H54 (cell line): ENCODE measurements around the gene GMDS.

Source experiments
- DNase-seq: peaks from one replicate; pipeline ENCODE4 v3.0.0; 2011; ENCODE audit warnings: low spot score, mixed read lengths; ENCODE audit not compliant: insufficient read length
- FAIRE-seq: peaks from 3 replicates; lab custom pipeline; 2011; peaks lifted over from hg19 to GRCh38; lab: Jason Lieb, UNC
- POLR2A ChIP-seq: IDR thresholded peaks from 2 replicates; pipeline ENCODE4 v1.6.1; 2011; ENCODE audit warnings: low read depth, mild to moderate bottlenecking, low read length

Gene GMDS

DNA sequence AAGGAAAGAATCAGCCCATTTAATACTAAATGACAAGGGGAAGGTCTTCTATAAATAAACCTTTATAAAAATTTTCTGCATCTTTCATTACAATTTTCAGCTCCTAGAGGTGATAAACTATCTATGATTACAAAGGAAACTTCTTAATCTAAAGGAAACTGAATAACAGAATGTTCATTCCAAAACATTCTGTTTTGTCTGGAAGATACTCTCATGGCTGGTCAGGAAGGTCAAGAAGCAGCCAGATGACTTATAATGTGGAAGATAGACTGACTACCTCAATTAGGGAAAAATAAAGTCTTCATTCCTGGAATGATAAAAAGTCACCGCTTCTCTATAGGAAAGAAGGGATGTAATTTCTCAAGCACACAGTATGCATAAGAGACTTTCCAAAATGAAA lies 131.3 kb downstream of the GMDS start:
- FAIRE-seq (no peak), DNase-seq (no peak)
- no peak for TF ChIP-seq POLR2A

DNA sequence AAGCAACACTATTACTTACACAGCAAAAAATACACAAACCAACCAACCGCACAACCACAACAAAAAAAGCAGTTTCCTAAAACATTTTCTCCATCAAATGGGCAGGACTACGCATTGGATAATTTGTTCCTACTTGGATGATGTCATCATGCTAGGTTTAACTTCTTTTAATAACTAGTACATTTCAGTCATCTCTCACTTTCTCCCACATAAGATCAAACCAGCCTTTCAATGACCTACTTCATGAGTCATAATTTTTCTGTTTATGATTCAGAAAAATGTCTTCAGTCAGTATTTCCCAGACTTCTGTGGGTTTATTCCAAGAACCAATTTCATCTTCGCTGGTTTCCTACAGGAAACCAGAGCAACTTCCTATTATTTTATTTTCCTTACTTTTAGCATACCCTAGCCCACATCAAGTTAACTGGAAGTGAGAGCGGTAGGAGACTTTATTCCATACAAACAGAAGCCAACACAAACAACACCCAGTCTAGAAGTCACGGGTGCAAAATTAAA lies 134.2 kb downstream of the GMDS start:
- FAIRE-seq: peak; percentile 89
- TF ChIP-seq POLR2A: no peak
- peak; percentile 32 for DNase-seq

DNA sequence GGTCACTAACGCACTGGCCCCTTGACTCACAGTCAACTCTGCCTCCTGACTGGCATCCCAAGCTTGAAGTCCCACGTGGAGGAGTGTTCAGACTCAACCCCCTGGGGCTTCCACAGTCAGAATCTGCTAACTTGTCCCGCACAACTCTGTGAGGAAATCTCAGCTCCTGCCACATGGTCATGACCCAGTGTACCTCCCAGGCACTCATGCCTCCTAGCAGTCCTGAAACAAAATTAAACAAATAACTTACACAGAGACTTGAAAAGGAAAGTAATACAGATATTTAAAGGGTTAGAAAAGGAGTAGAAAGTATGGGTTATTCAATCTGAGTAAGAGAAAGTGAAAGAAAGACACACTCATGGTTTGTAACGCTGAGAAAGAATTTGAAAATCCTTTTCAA lies 134.9 kb downstream of the GMDS start:
- FAIRE-seq: no peak
- no peak for TF ChIP-seq POLR2A
- no peak for DNase-seq

DNA sequence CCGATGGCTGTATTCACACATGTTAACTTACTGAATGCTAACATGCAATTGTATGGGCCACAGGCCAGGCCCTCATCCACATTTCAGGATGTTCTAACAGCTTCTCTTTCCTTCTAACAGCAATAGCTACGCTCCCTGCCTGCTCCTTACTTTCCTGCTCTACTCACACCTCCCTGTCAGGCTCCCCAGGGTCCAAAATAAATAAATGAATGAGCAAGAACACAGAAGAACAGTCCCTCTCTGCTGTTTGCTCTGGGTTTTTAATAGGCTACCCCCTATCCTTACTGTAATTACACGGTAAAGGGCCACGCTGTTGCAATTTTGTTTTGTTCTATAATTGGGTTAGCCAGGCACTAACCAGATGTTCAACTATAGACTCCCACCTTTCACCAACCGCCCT lies 135.6 kb downstream of the GMDS start:
- TF ChIP-seq POLR2A: no peak
- FAIRE-seq (no peak), DNase-seq (no peak)

DNA sequence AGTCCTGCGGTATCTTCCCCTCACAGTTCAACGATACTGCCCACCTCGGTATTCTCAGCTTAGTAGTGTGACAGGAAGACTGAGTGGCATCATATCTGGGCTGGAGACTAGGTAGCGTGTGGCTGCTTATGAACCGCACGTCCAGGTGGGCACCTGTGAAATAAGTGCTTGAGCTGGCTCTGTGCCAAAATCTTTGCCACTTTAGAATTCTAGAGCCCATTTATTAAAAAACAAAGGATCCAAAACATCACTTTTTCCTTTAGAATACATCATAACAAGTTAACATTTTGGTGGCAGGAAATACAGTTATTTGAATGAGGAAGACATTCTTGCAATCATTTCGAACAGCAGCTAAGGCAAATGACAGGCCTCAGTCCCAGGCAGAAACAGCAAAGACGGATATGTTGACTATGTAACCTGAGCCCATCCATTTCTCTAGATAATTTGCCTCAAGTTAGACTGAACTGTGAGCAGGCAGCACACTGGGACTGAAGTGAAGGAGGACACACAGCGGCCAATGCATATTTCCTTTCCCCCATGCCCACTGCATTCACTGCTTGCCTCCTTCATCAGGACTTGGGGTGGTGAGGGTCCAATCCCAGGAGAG lies 136.6 kb downstream of the GMDS start:
- DNase-seq: no peak
- no peak for TF ChIP-seq POLR2A
- FAIRE-seq: no peak

DNA sequence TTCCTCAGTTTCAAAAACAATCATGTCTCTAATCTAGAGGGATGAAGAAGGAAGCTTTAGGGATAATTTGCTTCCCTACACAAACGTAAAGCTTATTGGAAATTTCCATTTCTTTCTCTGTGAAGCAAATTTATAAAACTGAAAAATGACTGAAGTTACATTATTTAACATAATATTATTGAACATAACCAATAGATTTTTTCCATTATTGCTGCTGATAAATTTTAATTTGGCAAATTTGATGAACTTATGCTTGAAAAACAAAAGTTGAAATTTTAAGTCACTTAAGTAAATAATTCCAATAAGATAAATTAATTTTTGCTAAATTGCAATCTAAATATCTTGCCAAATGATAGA lies 140.9 kb downstream of the GMDS start:
- TF ChIP-seq POLR2A: no peak
- no peak for FAIRE-seq

DNA sequence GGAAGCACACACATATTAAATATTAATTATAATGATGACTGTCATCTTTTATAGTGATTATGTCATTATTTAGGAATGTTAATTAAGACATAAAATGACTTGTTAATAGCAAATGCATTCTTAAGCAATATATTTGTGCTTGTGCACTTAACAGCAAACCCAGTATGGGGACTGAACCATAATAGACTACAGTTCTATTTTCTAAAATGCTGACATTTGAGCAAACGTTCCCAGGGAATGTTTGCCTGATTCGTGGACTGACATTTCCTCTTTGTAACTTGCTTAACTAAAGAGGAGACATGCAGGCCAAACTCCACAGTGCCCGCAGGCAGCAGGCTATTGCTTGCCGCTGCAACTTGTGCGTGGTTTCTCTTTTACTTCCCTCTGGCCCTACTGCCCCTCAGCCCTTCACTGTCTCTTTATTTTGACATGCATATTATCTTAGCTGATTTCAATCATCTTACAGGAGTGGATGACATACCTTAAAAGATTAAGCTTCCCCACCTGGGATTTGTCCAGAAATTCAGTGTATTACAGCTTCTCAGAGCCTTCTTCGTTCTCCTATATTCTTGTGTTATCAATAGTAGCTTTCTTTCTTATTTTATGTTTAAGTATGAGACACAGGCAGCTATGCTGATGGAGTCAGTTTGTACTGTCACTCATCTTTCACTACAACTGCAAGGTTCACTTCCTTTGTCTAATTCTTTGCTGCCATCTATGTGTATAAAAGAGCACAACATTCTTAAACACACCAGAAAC lies 141.5 kb downstream of the GMDS start:
- no peak for TF ChIP-seq POLR2A
- FAIRE-seq (peak; percentile 95), DNase-seq (peak; percentile 13)

More for the DNA sequence above, 140.9 kb downstream of the GMDS start:
- DNase-seq: no peak

DNA sequence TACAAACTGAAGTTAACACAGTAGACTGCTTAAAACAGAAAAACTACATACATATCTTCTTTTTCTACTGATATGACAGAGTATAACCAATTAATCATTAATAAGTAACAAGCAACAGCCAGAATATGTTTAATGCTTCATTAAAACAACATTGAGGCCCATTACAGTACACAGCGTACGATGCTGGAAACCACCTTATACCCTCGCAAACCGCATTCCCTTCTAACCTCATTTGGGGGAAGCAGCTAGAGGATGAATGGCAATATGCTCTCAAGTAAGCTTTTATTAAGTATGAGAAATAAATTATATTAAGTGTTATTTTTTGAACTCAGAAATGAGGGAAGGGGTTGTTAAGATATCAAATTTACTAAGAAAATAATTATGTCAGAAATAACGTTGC lies 142.4 kb downstream of the GMDS start:
- no peak for FAIRE-seq
- no peak for DNase-seq
- TF ChIP-seq POLR2A: no peak

DNA sequence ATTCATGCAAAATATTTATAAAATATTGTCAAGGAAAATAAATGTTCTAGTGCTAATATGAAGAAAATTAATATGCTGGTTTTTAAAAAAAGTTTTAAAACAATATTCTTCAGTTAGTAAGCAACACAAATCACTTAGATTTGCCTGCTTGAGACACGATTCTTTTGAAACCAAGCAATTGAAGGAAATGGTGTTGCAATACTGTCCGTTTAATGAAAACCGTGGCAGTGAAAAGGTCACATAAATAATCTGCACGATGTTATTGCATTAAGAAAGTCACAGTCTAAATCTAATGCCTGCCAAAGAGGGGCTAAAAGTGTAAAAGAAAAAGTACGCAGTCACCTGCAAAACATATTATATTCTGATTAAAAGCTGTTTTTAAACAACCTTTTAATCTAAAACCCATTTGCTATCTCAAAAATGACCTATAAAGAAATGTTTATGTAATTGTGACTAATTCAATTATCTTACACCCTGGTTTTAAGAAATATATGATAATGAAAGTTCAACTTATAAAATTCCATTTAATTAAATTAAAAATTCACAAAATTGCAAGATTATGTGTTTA lies 143.0 kb downstream of the GMDS start:
- no peak for FAIRE-seq

DNA sequence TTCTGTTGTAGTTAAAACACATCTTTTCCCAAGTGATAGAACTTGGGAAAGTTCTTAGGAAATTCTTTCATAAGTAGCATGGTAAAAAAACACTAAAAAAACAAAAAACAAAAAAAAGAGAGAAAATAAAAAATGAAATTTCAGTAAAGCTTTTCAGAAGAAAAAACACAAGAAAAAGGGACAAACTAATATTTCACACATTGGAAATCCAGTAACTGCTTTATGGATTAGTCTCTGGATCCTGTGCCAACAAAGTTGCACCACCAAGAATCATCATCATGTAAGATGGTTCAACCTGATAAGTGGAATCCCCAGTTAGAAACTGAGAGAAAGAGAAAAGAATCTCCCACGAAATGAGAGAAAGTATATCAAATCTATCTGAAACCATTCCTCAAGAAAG lies 144.2 kb downstream of the GMDS start:
- DNase-seq (no peak), FAIRE-seq (no peak)
- TF ChIP-seq POLR2A: no peak

More for the DNA sequence above, 143.0 kb downstream of the GMDS start:
- DNase-seq: no peak
- TF ChIP-seq POLR2A: no peak

DNA sequence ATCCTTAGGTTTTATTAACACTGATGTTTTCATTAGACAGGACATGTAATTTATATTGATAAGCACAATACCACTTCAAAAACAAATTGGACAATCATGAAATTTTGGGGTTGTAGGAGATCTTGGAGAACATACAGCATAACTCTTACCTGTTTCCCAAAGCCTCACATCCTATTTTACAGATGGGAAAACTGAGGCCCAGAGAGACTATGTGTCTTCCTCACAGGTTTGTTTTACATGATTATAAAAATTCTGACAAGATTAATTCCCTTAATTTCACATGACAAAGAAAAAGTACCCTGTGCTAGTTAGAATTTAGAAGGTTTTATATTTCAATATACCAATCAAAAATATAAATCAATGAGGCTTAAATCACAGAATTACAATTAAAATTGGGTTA lies 145.5 kb downstream of the GMDS start:
- no peak for TF ChIP-seq POLR2A
- FAIRE-seq: no peak
- DNase-seq: no peak

DNA sequence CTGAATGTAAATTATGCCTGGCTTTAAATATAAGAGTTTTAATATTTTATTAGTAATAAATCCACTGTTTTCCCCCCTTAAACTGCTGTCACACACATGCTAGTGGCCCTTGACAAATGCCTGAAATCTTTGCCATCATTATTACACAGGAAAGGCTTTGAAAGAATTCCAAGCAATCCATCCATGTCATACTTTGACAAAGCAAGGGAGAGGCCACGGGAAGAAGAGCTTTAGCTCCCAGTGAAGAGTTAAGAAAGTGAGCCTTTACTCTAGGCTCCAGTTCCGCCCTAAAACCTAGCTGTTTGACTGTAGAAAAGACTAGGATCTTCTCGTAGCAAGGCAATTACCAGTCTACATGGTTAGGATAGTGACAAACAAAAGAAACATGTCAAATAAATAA lies 147.9 kb downstream of the GMDS start:
- no peak for DNase-seq
- TF ChIP-seq POLR2A: no peak
- FAIRE-seq: no peak

DNA sequence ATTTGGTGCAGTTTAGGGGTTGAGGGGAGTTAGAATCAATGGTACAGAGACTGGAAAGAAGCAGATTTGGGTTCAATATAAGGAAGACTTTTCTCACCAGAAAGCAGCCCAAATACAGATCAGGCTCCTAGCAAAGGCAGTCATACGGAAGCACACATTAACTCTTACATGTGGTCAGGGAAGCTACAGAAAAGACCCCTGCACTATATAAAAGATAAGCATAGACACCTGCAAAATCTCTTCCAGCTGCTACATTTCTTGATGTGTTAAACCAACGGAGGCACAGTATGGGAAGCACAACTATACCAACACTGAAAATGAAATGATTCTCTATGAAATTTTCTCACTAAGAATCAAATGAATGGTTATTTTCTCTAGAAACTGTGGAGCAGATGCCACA lies 150.8 kb downstream of the GMDS start:
- DNase-seq (no peak), FAIRE-seq (no peak)
- TF ChIP-seq POLR2A: no peak

DNA sequence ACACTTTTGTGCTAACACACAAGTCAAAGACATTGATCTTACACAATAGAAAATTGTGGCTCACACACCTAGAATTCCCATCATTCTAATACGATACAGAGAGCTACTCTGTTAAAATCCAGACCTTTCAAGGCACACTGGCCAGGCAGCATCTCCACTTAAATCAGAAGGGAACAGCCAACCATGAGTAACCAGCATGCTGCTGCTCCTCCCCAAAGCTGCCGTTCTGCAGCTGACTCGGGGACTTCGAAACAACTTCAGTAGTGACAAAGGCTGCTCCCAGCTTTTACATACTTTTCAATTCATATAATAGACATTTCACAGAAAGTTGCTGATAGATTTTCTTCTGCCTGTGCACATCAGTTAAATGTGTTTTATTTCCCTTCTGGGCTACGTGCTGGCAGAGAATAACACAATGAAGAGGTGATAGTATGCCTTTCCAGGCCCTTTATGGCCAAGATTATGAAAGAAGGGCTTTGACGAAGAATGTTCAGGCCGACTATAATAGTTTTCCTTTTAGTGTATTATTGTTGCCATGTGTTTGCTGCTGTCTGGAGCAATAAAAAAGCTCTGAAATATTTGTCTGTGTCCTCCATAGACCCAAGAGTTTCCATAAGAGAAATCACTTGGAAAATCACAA lies 159.0 kb downstream of the GMDS start:
- no peak for DNase-seq
- TF ChIP-seq POLR2A: no peak
- FAIRE-seq: no peak
